Choroid plexus epithelial cell (primary cell): ENCODE results near the gene TMUB1.

Experiments
- DNase-seq: peaks from one replicate; pipeline ENCODE4 v3.0.0-alpha.2; 2010; ENCODE audit warnings: low read depth
- H3K4me3 ChIP-seq: 2 replicates; pipeline ENCODE4 v1.5.1; 2011; ENCODE audit warnings: low read depth, mild to moderate bottlenecking, control low read depth, low read length, moderate library complexity
- CTCF ChIP-seq: conservative IDR thresholded peaks from 2 replicates; pipeline ENCODE4 v1.5.1; 2011; ENCODE audit warnings: low read depth, mild to moderate bottlenecking, control low read depth, inconsistent platforms, low read length, moderate library complexity

TMUB1 gene

GRCh38 chr7:151094675-151095074 lies 11.4 kb upstream of the TMUB1 start:
- no peak for TF ChIP-seq CTCF
- DNase-seq = no peak

GRCh38 chr7:151093748-151094147 lies 10.5 kb upstream of the TMUB1 start:
- no peak for TF ChIP-seq CTCF
- H3K4me3 ChIP-seq = no peak overlapping the region
- no peak for DNase-seq

More at GRCh38 chr7:151094675-151095074, 11.4 kb upstream of the TMUB1 start:
- H3K4me3 ChIP-seq = no peak overlapping the region

- H3K4me3 ChIP-seq = no peak overlapping the region
- no peak for TF ChIP-seq CTCF
- no peak for DNase-seq
Measured at GRCh38 chr7:151091988-151092387, 8.7 kb upstream of the TMUB1 start.

- peak; percentile 77 for TF ChIP-seq CTCF
- no peak overlapping the region for H3K4me3 ChIP-seq
- peak; percentile 22 for DNase-seq
Measured at GRCh38 chr7:151091431-151091830, 8.1 kb upstream of the TMUB1 start.

- DNase-seq = no peak
- no peak overlapping the region for H3K4me3 ChIP-seq
- no peak for TF ChIP-seq CTCF
Measured at GRCh38 chr7:151091003-151091402, 7.7 kb upstream of the TMUB1 start.

GRCh38 chr7:151089893-151090730 lies 6.8 kb upstream of the TMUB1 start:
- TF ChIP-seq CTCF = no peak
- H3K4me3 ChIP-seq = no peak overlapping the region
- DNase-seq = peak; percentile 30
